Prostate gland (tissue), 2 donors: ENCODE results near the gene RAD51B.

Experiments used
- CTCF ChIP-seq, 4 experiments: fragments of 200-600 bp in 2 of 4; fragments of 450-650 bp in 2 of 4; sonication (generic) in 2 of 4; IDR thresholded peaks; 1 replicate in 3 of 4; 2 replicates in 1 of 4; pipeline ENCODE4 v1.5.1; 2016 to 2019; ENCODE audit warnings: antibody characterized with exemption in 4 of 4, mild to moderate bottlenecking in 2 of 4, moderate library complexity in 2 of 4
- POLR2A ChIP-seq: fragments of 450-650 bp; IDR thresholded peaks from one replicate; pipeline ENCODE4 v1.6.1; 2016; ENCODE audit warnings: antibody characterized with exemption, mild to moderate bottlenecking
- POLR2AphosphoS5 ChIP-seq: sonication (generic); formaldehyde crosslinking; IDR thresholded peaks from one replicate; pipeline ENCODE4 v1.6.1; 2017; ENCODE audit warnings: antibody characterized with exemption

- no peak for TF ChIP-seq CTCF (IDR thresholded peaks at IDR 0.05)
- TF ChIP-seq POLR2AphosphoS5 = no peak
- no peak for TF ChIP-seq POLR2A
These were observed 264.7 kb downstream of the RAD51B start for GRCh38 chr14:68084256-68084655.
